HG03342 (cell line): ENCODE results near the gene SNX11.

Experiments
- ATAC-seq: cut with Tn5 transposase; IDR thresholded peaks from one replicate; pipeline ENCODE4 v1.9.1; 2021; ENCODE audit warnings: mild to moderate bottlenecking, moderate library complexity; ENCODE audit not compliant: unreplicated experiment

The SNX11 gene

GRCh38 chr17:48129981-48130380 lies 22.4 kb downstream of the SNX11 start:
- ATAC-seq, result no peak

GRCh38 chr17:48131216-48131824 lies 23.8 kb downstream of the SNX11 start:
- ATAC-seq, result no peak

GRCh38 chr17:48132385-48132784 lies 24.8 kb downstream of the SNX11 start:
- no peak for ATAC-seq

GRCh38 chr17:48134912-48135480 lies 27.4 kb downstream of the SNX11 start:
- ATAC-seq, result no peak

- no peak for ATAC-seq
Measured at GRCh38 chr17:48137656-48138055, 30.1 kb downstream of the SNX11 start.

GRCh38 chr17:48139944-48140343 lies 32.4 kb downstream of the SNX11 start:
- ATAC-seq, result no peak

GRCh38 chr17:48143629-48144028 lies 36.1 kb downstream of the SNX11 start:
- no peak for ATAC-seq

- no peak for ATAC-seq
Measured at GRCh38 chr17:48144231-48144630, 36.7 kb downstream of the SNX11 start.

GRCh38 chr17:48144976-48145798 lies 37.6 kb downstream of the SNX11 start:
- no peak for ATAC-seq

GRCh38 chr17:48148029-48148770 lies 40.6 kb downstream of the SNX11 start:
- no peak for ATAC-seq

GRCh38 chr17:48148854-48149786 lies 41.6 kb downstream of the SNX11 start:
- ATAC-seq, result no peak

- no peak for ATAC-seq
Measured at GRCh38 chr17:48149787-48150463, 42.4 kb downstream of the SNX11 start.

GRCh38 chr17:48150597-48151001 lies 43.0 kb downstream of the SNX11 start:
- ATAC-seq, result no peak

- ATAC-seq, result no peak
Measured at GRCh38 chr17:48151220-48151619, 43.7 kb downstream of the SNX11 start.

- no peak for ATAC-seq
Measured at GRCh38 chr17:48152289-48152688, 44.7 kb downstream of the SNX11 start.

- no peak for ATAC-seq
Measured at GRCh38 chr17:48153691-48154358, 46.3 kb downstream of the SNX11 start.

- no peak for ATAC-seq
Measured at GRCh38 chr17:48155889-48156611, 48.5 kb downstream of the SNX11 start.

- ATAC-seq, result no peak
Measured at GRCh38 chr17:48159232-48159631, 51.7 kb downstream of the SNX11 start.
